Epithelial cell of esophagus (primary cell): Measurements from ENCODE around the gene ASPSCR1.

Experiments used
- DNase-seq: peaks from one replicate; pipeline ENCODE4 v3.0.0; 2010; ENCODE audit warnings: low read depth
- H3K4me3 ChIP-seq: 2 replicates; pipeline ENCODE4 v1.5.1; 2011; ENCODE audit warnings: mild to moderate bottlenecking, low read length, control low read depth
- TF ChIP-seq, protein P1 (sequence below): IDR thresholded peaks from 2 replicates; pipeline ENCODE4 v1.5.1; 2011; ENCODE audit warnings: low read depth, mild to moderate bottlenecking, low read length, control low read depth, inconsistent platforms; ENCODE audit not compliant: insufficient read depth; ENCODE audit errors: missing control alignments

ASPSCR1 gene

DNA sequence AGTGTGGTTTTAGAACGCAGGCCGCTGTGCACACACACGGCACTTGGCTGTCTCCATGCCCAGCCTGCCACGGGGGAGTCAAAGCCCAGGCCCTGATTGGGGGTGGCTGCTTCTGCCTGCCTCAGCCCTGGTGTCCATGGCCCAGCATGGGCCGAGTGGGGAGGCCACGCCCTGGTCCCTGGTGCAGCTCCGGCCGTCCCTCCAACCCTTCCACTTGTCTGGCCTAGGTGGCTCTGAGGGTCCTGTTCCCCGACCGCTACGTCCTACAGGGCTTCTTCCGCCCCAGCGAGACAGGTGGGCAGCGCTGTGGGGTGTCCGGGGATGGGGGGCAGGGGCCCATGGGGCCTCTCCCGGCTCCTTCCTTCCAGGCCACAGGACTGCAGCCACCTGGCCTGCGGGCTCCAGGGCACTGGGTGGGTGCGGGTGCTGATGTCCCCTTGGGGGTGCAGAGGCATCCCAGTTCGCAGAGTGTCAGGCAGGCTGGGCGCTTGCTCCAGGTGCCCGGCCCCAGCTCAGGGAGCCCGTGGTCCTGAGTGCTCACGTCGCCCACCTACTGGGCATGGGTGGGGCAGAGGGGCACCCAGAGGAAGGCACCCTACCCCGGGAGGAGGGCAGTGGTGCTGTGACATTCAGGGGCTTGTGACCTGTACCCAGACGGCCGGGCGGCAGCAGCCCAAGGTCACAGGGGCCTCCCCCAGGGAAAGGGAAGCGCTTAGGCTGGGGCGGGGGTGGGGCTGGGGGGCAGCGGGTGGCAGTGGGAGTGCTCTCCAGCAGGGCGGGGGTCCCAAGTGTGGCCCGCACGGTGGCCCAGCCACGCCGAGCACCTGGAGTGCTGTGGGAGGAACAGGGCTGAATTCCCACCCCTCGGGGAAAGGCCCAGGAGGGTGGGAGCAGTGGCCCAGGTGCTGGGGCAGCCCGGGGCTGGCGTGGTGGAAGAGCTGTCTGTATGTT lies 33.4 kb downstream of the ASPSCR1 start:
- TF ChIP-seq, protein P1, sequence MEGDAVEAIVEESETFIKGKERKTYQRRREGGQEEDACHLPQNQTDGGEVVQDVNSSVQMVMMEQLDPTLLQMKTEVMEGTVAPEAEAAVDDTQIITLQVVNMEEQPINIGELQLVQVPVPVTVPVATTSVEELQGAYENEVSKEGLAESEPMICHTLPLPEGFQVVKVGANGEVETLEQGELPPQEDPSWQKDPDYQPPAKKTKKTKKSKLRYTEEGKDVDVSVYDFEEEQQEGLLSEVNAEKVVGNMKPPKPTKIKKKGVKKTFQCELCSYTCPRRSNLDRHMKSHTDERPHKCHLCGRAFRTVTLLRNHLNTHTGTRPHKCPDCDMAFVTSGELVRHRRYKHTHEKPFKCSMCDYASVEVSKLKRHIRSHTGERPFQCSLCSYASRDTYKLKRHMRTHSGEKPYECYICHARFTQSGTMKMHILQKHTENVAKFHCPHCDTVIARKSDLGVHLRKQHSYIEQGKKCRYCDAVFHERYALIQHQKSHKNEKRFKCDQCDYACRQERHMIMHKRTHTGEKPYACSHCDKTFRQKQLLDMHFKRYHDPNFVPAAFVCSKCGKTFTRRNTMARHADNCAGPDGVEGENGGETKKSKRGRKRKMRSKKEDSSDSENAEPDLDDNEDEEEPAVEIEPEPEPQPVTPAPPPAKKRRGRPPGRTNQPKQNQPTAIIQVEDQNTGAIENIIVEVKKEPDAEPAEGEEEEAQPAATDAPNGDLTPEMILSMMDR = no peak
- no peak overlapping the region for H3K4me3 ChIP-seq
- no peak for DNase-seq

DNA sequence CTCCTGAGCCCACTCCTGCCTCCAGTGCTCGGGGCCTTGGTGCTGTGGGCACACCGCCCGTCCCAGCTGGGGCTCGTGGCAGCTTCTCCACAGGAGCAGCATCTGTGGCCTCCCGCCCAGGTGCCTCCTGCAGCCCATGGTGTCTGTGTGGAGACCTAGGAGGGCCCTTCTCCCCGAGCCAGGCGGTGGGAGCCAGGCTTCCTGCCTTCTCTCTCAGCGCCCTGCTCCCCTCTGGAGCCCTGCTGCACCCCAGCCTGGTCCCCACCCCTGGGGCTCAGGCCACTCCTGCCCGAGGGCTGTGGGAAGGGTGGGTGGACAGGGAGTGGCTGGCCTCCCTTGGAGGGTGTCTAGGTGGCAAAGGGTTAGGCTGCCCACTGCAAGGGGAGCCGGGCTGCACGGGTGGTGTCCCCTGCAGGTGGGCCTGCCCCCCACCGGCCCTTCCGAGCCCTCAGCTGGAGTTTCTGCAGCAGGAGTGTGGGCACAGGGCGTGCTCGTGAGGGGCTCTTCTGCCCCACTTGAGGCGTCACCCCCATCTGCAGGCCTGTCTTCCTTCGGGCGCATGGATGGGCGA lies 34.3 kb downstream of the ASPSCR1 start:
- no peak for DNase-seq
- no peak overlapping the region for H3K4me3 ChIP-seq
- TF ChIP-seq, protein P1 = no peak

DNA sequence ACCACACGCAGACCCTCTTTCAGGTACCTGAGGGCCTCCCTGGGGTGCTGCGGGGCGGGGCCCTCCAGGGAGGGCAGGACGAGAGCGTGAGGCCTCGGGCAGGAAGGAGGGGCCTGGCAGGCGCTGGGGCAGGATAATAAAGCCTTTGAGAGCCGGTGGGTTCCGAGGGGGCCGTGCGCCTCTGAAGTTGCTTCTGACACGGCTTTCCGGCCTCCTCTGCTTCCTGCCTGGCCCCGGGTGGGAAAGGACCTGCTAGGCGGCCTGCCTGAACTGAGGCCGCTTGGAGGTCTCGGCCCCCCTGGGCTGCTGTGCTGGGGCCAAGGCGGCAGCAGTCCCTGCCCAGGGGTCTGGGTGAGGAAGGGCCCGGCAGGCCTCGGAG lies 34.8 kb downstream of the ASPSCR1 start:
- TF ChIP-seq, protein P1 = no peak
- no peak overlapping the region for H3K4me3 ChIP-seq

DNA sequence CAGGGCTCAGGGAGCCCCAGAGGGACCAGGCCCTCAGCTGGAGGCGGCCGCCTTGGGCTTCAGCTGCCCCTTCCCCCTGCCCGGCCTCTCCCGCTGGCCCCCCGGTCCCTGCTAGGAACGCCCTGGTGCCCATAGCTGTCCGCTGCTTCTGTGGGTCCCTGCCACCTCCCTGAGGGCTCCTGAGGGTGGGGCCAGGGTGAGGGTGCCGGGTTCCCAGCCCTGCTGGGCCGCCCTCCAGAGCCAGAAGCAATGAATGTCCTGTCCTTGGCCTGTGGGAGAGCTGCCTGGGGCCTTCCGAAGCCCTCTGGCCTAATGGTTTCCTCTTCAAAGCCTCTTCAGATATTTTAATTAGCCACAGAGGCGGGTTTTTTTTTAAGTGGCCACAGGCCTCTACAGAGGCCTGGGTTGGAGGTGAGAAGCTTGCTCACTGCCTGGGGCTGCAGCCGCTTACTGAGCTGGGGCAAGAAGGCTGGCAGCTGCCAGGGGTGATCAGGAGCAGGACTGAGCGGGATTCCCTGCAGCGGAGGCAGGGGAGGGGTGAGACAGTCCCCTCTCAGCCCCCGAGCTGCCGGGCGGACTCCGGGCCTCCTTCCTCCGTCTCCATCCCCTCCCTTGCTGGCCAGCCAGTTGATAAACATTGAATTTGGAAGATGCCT lies 35.3 kb downstream of the ASPSCR1 start:
- TF ChIP-seq, protein P1 = no peak
- no peak for DNase-seq
- H3K4me3 ChIP-seq = no peak overlapping the region

More for the DNA sequence above, 34.8 kb downstream of the ASPSCR1 start:
- no peak for DNase-seq

DNA sequence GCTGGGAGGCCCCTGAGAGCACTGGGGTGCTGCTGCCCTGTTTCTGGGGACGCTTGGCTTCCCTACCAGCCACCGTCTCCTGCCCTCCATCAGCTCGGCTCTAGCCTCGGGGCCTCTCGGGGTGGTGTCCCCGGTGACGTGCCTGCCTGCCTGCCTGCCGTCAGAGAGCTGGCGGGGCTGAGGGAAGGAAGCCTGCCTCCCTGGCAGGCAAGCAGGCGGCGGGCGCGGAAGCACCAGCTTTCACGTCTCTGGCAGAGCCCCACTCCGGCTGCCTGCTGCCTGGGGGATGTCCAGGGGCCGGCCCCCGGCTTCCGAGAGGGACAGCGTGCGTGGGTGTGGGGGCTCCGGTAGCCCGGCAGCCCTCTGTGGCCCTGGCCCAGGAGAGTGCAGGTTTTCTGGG lies 35.9 kb downstream of the ASPSCR1 start:
- DNase-seq = peak; percentile 64
- TF ChIP-seq, protein P1 = no peak

DNA sequence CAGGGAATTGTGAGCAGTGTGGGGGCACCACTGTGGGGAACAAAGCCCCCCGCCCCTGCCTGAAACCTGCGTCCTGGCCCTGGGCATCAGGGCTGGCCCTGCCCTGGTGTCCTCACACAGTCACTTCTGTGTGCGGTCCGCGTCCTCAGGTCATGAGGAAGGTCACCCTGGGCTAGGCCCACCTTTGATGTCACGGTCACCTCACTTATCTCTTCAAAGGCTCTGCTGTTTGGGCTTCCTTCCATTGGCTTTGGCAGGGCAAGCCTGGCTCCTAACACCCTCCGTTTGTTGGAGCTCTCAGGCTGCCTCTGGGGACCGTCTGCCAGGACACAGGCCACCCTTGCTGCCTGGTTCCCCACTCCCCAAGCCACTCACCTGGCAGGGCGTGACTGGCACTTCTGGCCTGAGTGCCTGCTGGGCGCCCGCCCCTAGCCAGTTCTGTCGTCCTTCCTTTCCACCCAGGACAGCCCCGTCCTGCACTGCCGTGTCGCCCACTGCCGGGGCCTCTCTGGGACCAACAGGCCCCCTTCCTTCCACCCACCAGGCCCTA lies 36.4 kb downstream of the ASPSCR1 start:
- DNase-seq = no peak
- TF ChIP-seq, protein P1 = no peak
- H3K4me3 ChIP-seq = no peak overlapping the region

More for the DNA sequence above, 35.9 kb downstream of the ASPSCR1 start:
- no peak overlapping the region for H3K4me3 ChIP-seq
